Measurements from ENCODE around the gene MCCC2.

- TF ChIP-seq CTCF (IDR thresholded peaks at IDR 0.05) (no peak), POLR2AphosphoS5 (IDR thresholded peaks at IDR 0.05) (no peak)
These were observed 844 bp upstream of the MCCC2 start for GRCh38 chr5:71586052-71586940.
